ENCODE results near the gene BLVRA.
"Not testable (repeated sequence)": the region's sequence is repeated elsewhere in the genome, so short reads cannot be mapped to it uniquely, and the experiment has no call there.

DNA sequence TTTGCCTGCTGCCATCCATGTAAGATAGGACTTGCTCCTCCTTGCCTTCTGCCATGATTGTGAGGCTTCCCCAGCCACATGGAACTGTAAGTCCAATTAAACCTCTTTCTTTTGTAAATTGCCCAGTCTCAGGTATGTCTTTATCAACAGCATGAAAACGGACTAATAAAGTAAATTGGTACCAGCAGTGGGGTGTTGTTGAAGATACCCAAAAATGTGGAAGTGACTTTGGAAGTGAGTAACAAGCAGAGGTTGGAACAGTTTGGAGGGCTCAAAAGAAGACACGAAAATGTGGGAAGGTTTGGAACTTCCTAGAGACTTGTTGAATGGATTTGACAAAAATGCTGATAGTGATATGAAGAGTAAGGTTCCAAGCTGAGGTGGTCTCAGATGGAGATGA, 42.5 kb upstream of the BLVRA start:
- TF ChIP-seq, protein P1, sequence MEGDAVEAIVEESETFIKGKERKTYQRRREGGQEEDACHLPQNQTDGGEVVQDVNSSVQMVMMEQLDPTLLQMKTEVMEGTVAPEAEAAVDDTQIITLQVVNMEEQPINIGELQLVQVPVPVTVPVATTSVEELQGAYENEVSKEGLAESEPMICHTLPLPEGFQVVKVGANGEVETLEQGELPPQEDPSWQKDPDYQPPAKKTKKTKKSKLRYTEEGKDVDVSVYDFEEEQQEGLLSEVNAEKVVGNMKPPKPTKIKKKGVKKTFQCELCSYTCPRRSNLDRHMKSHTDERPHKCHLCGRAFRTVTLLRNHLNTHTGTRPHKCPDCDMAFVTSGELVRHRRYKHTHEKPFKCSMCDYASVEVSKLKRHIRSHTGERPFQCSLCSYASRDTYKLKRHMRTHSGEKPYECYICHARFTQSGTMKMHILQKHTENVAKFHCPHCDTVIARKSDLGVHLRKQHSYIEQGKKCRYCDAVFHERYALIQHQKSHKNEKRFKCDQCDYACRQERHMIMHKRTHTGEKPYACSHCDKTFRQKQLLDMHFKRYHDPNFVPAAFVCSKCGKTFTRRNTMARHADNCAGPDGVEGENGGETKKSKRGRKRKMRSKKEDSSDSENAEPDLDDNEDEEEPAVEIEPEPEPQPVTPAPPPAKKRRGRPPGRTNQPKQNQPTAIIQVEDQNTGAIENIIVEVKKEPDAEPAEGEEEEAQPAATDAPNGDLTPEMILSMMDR (conservative IDR thresholded peaks at IDR 0.05): not testable (repeated sequence)
- TF ChIP-seq EZH2 (IDR thresholded peaks at IDR 0.05; ENCODE audit: low read depth): not testable (repeated sequence)
